Muscle of leg (tissue), 11 donors: Measurements from ENCODE around the gene OXER1. TPM values are rescaled to one million over a fixed set of nuclear protein-coding genes. Genes with fewer than 3 reads are reported as not detected.
A peak's percentile ranks its signal among the peaks of the same experiment; 100 is the strongest.

Experiments used
- DNase-seq: peaks from one replicate; pipeline ENCODE4 v3.0.0; 2013
- H3K27ac ChIP-seq: one replicate; pipeline ENCODE4 v1.5.1; 2013; ENCODE audit warnings: mild to moderate bottlenecking, low read length, control low read depth
- H3K27me3 ChIP-seq: one replicate; pipeline ENCODE4 v1.6.1; 2013; ENCODE audit warnings: low read length; ENCODE audit not compliant: control insufficient read depth, insufficient read depth
- H3K36me3 ChIP-seq: one replicate; pipeline ENCODE4 v1.6.1; 2013; ENCODE audit warnings: low read length; ENCODE audit not compliant: control insufficient read depth, insufficient read depth
- H3K4me1 ChIP-seq: one replicate; pipeline ENCODE4 v1.6.1; 2013; ENCODE audit warnings: low read length; ENCODE audit not compliant: control insufficient read depth, insufficient read depth
- H3K4me3 ChIP-seq: one replicate; pipeline ENCODE4 v1.5.1; 2013; ENCODE audit warnings: low read length, control low read depth
- H3K9me3 ChIP-seq: replicated peaks from 2 replicates; pipeline ENCODE4 v1.6.1; 2013; ENCODE audit warnings: low read depth, low read length; ENCODE audit not compliant: control insufficient read depth
- WGBS: methylation state at CpG from one replicate; pipeline ENCODE4 v1.1.5; 2013; ENCODE audit warnings: missing lambda C conversion rate; ENCODE audit not compliant: insufficient coverage; 5-methylcytosine and 5-hydroxymethylcytosine counted together
- polyA plus RNA-seq, 8 donors: library from polyadenylated mRNA; unstranded; fragments of 120-200 nt; gene quantifications; one replicate each; pipeline versions ENCODE4 v1.2.1 to v1.2.3, GENCODE V29; 2013; ENCODE audit warnings: inconsistent platforms in 1 of 8, low replicate concordance in 1 of 8; ENCODE audit not compliant: insufficient read length in 8 of 8, insufficient read depth in 1 of 8
- total RNA-seq: library from RNA; stranded (reverse); fragments of 120-200 nt; gene quantifications from one replicate; pipeline ENCODE4 v1.2.4, GENCODE V29; 2013

Gene OXER1
- total and polyA plus RNA-seq, 9 donors, result 2.2 to 9.2 (median 6.2) TPM

GRCh38 chr2:42754021-42754775 lies 9.7 kb downstream of the OXER1 start:
- Histone ChIP-seq H3K4me1 (peaks cover 49% of the 10 kb centered on the region), H3K9me3 (no peaks in the 10 kb centered on the region), H3K27me3 (no peaks in the 10 kb centered on the region), H3K27ac (peak overlapping the region; percentile 87), H3K4me3 (no peak overlapping the region), H3K36me3 (peaks cover 2% of the 10 kb centered on the region)
- 44% methylated on average over 10 of the region's 11 CpGs for WGBS
- peak; percentile 93 for DNase-seq

GRCh38 chr2:42752816-42753813 lies 10.8 kb downstream of the OXER1 start:
- 77% methylated on average over 19 of the region's 24 CpGs for WGBS
- H3K27ac ChIP-seq, result peak overlapping the region; percentile 87

GRCh38 chr2:42752314-42752713 lies 11.6 kb downstream of the OXER1 start:
- Histone ChIP-seq H3K27me3 (no peaks in the 10 kb centered on the region), H3K36me3 (peaks cover 2% of the 10 kb centered on the region), H3K27ac (no peak overlapping the region), H3K4me3 (no peak overlapping the region), H3K9me3 (no peaks in the 10 kb centered on the region), H3K4me1 (peaks cover 49% of the 10 kb centered on the region)
- peak; percentile 74 for DNase-seq
- WGBS, result no CpG with 5 or more reads among the region's 2 CpGs

More at GRCh38 chr2:42752816-42753813, 10.8 kb downstream of the OXER1 start:
- Histone ChIP-seq H3K27me3 (no peaks in the 10 kb centered on the region), H3K4me3 (no peak overlapping the region), H3K36me3 (peaks cover 2% of the 10 kb centered on the region), H3K4me1 (peaks cover 49% of the 10 kb centered on the region), H3K9me3 (no peaks in the 10 kb centered on the region)
- DNase-seq, result peak; percentile 35

GRCh38 chr2:42748840-42749239 lies 15.1 kb downstream of the OXER1 start:
- 74% methylated on average over 2 of the region's 4 CpGs for WGBS
- no peak overlapping the region for H3K4me3 ChIP-seq
- peaks cover 23% of the 10 kb centered on the region for H3K4me1 ChIP-seq
- DNase-seq, result no peak
- H3K27ac ChIP-seq, result no peak overlapping the region
- H3K36me3 ChIP-seq, result peaks cover 2% of the 10 kb centered on the region
- H3K9me3 ChIP-seq, result no peaks in the 10 kb centered on the region
- no peaks in the 10 kb centered on the region for H3K27me3 ChIP-seq

- Histone ChIP-seq H3K36me3 (peaks cover 2% of the 10 kb centered on the region), H3K27me3 (no peaks in the 10 kb centered on the region), H3K4me1 (peaks cover 19% of the 10 kb centered on the region), H3K9me3 (no peaks in the 10 kb centered on the region), H3K27ac (no peak overlapping the region), H3K4me3 (no peak overlapping the region)
- 100% methylated on average over 3 of the region's 3 CpGs for WGBS
- no peak for DNase-seq
These were observed 16.5 kb downstream of the OXER1 start for GRCh38 chr2:42747422-42747821.

GRCh38 chr2:42744545-42745082 lies 19.3 kb downstream of the OXER1 start:
- H3K4me3 ChIP-seq, result no peak overlapping the region
- H3K36me3 ChIP-seq, result peaks cover 8% of the 10 kb centered on the region
- DNase-seq, result no peak
- 100% methylated on average over 1 of the region's 3 CpGs for WGBS
- no peak overlapping the region for H3K27ac ChIP-seq
- H3K4me1 ChIP-seq, result peaks cover 19% of the 10 kb centered on the region
- H3K9me3 ChIP-seq, result no peaks in the 10 kb centered on the region
- no peaks in the 10 kb centered on the region for H3K27me3 ChIP-seq

- peak; percentile 71 for DNase-seq
- Histone ChIP-seq H3K9me3 (peaks cover 2% of the 10 kb centered on the region), H3K36me3 (peaks cover 8% of the 10 kb centered on the region), H3K4me1 (peaks cover 19% of the 10 kb centered on the region), H3K27me3 (no peaks in the 10 kb centered on the region), H3K27ac (peak overlapping the region; percentile 74), H3K4me3 (no peak overlapping the region)
- 86% methylated on average over 1 of the region's 1 CpG for WGBS
These were observed 20.3 kb downstream of the OXER1 start for GRCh38 chr2:42743659-42743990.

- H3K36me3 ChIP-seq, result peaks cover 8% of the 10 kb centered on the region
- H3K9me3 ChIP-seq, result peaks cover 2% of the 10 kb centered on the region
- H3K27ac ChIP-seq, result peak overlapping the region; percentile 74
- WGBS, result 63% methylated on average over 2 of the region's 2 CpGs
- peaks cover 19% of the 10 kb centered on the region for H3K4me1 ChIP-seq
- no peaks in the 10 kb centered on the region for H3K27me3 ChIP-seq
- DNase-seq, result no peak
- no peak overlapping the region for H3K4me3 ChIP-seq
These were observed 20.9 kb downstream of the OXER1 start for GRCh38 chr2:42742740-42743658.

- Histone ChIP-seq H3K27me3 (no peaks in the 10 kb centered on the region), H3K36me3 (peaks cover 18% of the 10 kb centered on the region), H3K27ac (no peak overlapping the region), H3K4me3 (no peak overlapping the region), H3K9me3 (peaks cover 2% of the 10 kb centered on the region), H3K4me1 (peaks cover 19% of the 10 kb centered on the region)
- WGBS, result no CpG with 5 or more reads among the region's 3 CpGs
- no peak for DNase-seq
These were observed 22.8 kb downstream of the OXER1 start for GRCh38 chr2:42741140-42741539.
